Inflammatory macrophage treated with lipopolysaccharide for 1 hour (primary cell): ENCODE results near the gene COPZ1.
"Not testable (repeated sequence)": the region's sequence is repeated elsewhere in the genome, so short reads cannot be mapped to it uniquely, and the experiment has no call there.

Source experiments
- DNase-seq, 2 donors: peaks; one replicate each; pipeline ENCODE4 v3.0.0-alpha.2; 2020 to 2022

Gene COPZ1

GRCh38 chr12:54337280-54337842 lies 12.4 kb downstream of the COPZ1 start:
- peak; percentile 32 to 40 for DNase-seq

- no peak for DNase-seq
Observed at GRCh38 chr12:54337854-54338650, 13.1 kb downstream of the COPZ1 start.

- no peak for DNase-seq
Observed at GRCh38 chr12:54338698-54339296, 13.9 kb downstream of the COPZ1 start.

GRCh38 chr12:54340846-54341245 lies 15.9 kb downstream of the COPZ1 start:
- no peak for DNase-seq

- no peak for DNase-seq
Observed at GRCh38 chr12:54341378-54342300, 16.7 kb downstream of the COPZ1 start.

- no peak for DNase-seq
Observed at GRCh38 chr12:54349036-54349435, 24.1 kb downstream of the COPZ1 start.

- no peak for DNase-seq
Observed at GRCh38 chr12:54349679-54350078, 24.7 kb downstream of the COPZ1 start.

GRCh38 chr12:54350743-54351142 lies 25.8 kb downstream of the COPZ1 start:
- DNase-seq: no peak

- no peak for DNase-seq
Observed at GRCh38 chr12:54351341-54351740, 26.4 kb downstream of the COPZ1 start.

- no peak for DNase-seq
Observed at GRCh38 chr12:54352022-54352531, 27.1 kb downstream of the COPZ1 start.

GRCh38 chr12:54352891-54353874 lies 28.3 kb downstream of the COPZ1 start:
- DNase-seq: peak in 1 of 2 donors; percentile 42

- not testable (repeated sequence) for DNase-seq
Observed at GRCh38 chr12:54354271-54354670, 29.3 kb downstream of the COPZ1 start.

GRCh38 chr12:54355104-54355815 lies 30.3 kb downstream of the COPZ1 start:
- DNase-seq: no peak

GRCh38 chr12:54356228-54356627 lies 31.3 kb downstream of the COPZ1 start:
- DNase-seq: no peak

- no peak for DNase-seq
Observed at GRCh38 chr12:54356951-54357356, 32.0 kb downstream of the COPZ1 start.

GRCh38 chr12:54357506-54358190 lies 32.7 kb downstream of the COPZ1 start:
- no peak for DNase-seq

- no peak for DNase-seq
Observed at GRCh38 chr12:54358191-54358944, 33.4 kb downstream of the COPZ1 start.

- peak; percentile 94 for DNase-seq
Observed at GRCh38 chr12:54358945-54359761, 34.2 kb downstream of the COPZ1 start.
